Fibroblast of villous mesenchyme (primary cell): ENCODE measurements around the gene ZFAND2B. TPM values are rescaled to one million over a fixed set of nuclear protein-coding genes. Genes with fewer than 3 reads are reported as not detected.

ENCODE experiments used
- DNase-seq: peaks from one replicate; pipeline ENCODE4 v3.0.0-alpha.2; 2010; ENCODE audit warnings: low read depth
- H3K4me3 ChIP-seq: 2 replicates; pipeline ENCODE4 v1.5.1; 2011; ENCODE audit warnings: low read depth, mild to moderate bottlenecking, low read length
- CTCF ChIP-seq: IDR thresholded peaks from 2 replicates; pipeline ENCODE4 v1.5.1; 2012; ENCODE audit warnings: low read depth, mild to moderate bottlenecking, low read length; ENCODE audit not compliant: insufficient read depth
- total RNA-seq: library from RNA; depleted of rRNA; stranded (reverse); fragments of >200 nt; gene quantifications from 2 replicates; pipeline ENCODE4 v1.2.3, GENCODE V29; 2012

ZFAND2B gene
- total RNA-seq, 1 donor = 25.5 TPM

DNA sequence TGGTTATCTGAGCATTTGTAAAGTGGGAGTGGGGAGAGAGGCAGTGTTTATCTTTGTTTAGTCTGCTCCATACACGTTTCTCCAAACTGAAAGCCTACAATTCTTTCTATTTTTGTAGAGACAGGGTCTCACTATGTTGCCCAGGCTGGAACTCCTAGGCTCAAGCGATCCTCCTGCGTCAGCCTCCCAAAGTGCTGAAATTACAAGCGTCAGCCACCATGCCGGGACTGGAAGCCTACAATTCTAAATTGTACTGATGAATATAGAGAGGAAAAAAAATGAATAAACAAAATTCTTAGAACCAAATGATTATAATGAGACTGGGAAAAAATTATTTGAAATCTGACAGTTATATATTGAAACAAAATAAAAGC lies 1.4 kb upstream of the ZFAND2B start:
- H3K4me3 ChIP-seq = no peak overlapping the region
- DNase-seq = no peak
- no peak for TF ChIP-seq CTCF

GRCh38 chr2:219205981-219206327 lies 628 bp upstream of the ZFAND2B start:
- no peak for TF ChIP-seq CTCF
- H3K4me3 ChIP-seq = peak overlapping the region; percentile 78
- DNase-seq = no peak

- H3K4me3 ChIP-seq = peak overlapping the region; percentile 79
- no peak for TF ChIP-seq CTCF
- DNase-seq = no peak
These were observed 727 bp downstream of the ZFAND2B start for GRCh38 chr2:219207134-219207883.

- TF ChIP-seq CTCF = no peak
- H3K4me3 ChIP-seq = peak overlapping the region; percentile 79
- DNase-seq = peak; percentile 58
These were observed 1.5 kb downstream of the ZFAND2B start for GRCh38 chr2:219207884-219208740.

- TF ChIP-seq CTCF = no peak
- H3K4me3 ChIP-seq = no peak overlapping the region
- no peak for DNase-seq
These were observed 2.9 kb downstream of the ZFAND2B start for GRCh38 chr2:219209236-219210195.

GRCh38 chr2:219210196-219210885 lies 3.8 kb downstream of the ZFAND2B start:
- no peak overlapping the region for H3K4me3 ChIP-seq
- no peak for DNase-seq
- TF ChIP-seq CTCF = no peak
